Measurements from ENCODE around the gene MMP25. TPM values are rescaled to one million over a fixed set of nuclear protein-coding genes. Genes with fewer than 3 reads are reported as not detected.

The MMP25 gene
- total and polyA plus RNA-seq, 9 of the 15 experiments (the other 6 are each of a cell fraction or from before 2014, with no cell fraction given) = 0.03 to 0.04 TPM; not detected in 7

DNA sequence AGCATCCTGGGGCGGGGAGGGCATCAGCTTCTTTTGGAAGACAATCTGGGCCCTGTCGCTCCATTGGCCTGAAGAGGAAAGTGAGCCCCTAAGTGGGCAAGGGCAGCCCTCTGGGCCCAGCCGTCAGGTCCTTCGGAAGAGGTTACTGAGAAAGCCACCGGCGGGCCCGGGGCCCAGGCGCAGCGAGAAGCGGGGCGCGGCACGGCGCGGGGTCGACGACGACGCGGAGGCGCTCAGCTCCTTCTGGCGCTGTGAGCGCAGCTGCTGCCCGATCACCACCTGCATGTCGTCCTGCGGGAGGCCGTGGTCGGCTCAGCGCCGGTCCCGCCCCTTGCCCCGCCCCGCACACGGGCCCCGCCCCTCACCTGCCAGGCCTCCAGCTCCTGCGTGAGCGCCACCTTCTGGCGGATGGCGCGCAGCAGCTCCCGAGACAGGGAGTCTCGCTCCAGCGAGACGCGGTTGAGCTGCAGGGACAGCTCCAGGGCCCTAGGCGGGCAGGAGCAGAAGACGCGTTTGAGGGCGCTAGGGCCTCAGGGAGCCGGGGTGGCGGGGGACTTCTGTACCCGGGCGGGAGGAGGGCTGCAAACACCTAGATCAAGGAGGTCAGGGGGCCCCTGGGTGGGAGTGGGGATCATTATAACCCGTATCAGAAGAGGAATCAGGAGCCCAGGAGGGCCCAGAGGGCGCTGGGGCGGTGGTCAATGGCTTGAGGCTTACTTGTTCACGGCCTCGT lies 18.2 kb upstream of the MMP25 start (continued):
- TF ChIP-seq JUND (IDR thresholded peaks at IDR 0.05; ENCODE audit: borderline replicate concordance, low read depth, low read length) (peak; percentile 64), JUND (tag; IDR thresholded peaks at IDR 0.05; ENCODE audit: borderline replicate concordance, low read depth, low read length) (no peak; the same call in 2 of the 3 replicates), HDGF (IDR thresholded peaks at IDR 0.05) (no peak), BMI1 (IDR thresholded peaks at IDR 0.05; ENCODE audit: low read length) (no peak), KAT8 (IDR thresholded peaks at IDR 0.05; ENCODE audit: low read depth) (no peak), FOS (IDR thresholded peaks at IDR 0.05; ENCODE audit: extremely low read depth, insufficient read length) (no peak), NBN (IDR thresholded peaks at IDR 0.05; ENCODE audit: low read depth) (no peak), NFIX (CRISPR knock-in tag; IDR thresholded peaks at IDR 0.05; ENCODE audit: low read depth) (no peak), ZNF174 (CRISPR knock-in tag; IDR thresholded peaks at IDR 0.05) (no peak), ZNF589 (CRISPR knock-in tag; IDR thresholded peaks at IDR 0.05; ENCODE audit: low read depth) (no peak), BRCA1 (IDR thresholded peaks at IDR 0.05) (no peak), BRCA1 (CRISPR knock-in tag; IDR thresholded peaks at IDR 0.05) (no peak), PRPF4 (IDR thresholded peaks at IDR 0.05; ENCODE audit: insufficient read depth, low read depth, low read length, poor library complexity, severe bottlenecking) (no peak), SMARCE1 (IDR thresholded peaks at IDR 0.05) (no peak)
- TF ChIP-seq, protein P1, sequence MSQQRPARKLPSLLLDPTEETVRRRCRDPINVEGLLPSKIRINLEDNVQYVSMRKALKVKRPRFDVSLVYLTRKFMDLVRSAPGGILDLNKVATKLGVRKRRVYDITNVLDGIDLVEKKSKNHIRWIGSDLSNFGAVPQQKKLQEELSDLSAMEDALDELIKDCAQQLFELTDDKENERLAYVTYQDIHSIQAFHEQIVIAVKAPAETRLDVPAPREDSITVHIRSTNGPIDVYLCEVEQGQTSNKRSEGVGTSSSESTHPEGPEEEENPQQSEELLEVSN (IDR thresholded peaks at IDR 0.05; ENCODE audit: borderline replicate concordance in 1 of 2, extremely low read depth in 1 of 2, insufficient read depth in 1 of 2, insufficient read length in 1 of 2, low read depth in 1 of 2, low read length in 1 of 2, poor library complexity in 1 of 2, severe bottlenecking in 1 of 2) = peak in 1 of 2 experiments; percentile 56
- TF ChIP-seq, protein P2, sequence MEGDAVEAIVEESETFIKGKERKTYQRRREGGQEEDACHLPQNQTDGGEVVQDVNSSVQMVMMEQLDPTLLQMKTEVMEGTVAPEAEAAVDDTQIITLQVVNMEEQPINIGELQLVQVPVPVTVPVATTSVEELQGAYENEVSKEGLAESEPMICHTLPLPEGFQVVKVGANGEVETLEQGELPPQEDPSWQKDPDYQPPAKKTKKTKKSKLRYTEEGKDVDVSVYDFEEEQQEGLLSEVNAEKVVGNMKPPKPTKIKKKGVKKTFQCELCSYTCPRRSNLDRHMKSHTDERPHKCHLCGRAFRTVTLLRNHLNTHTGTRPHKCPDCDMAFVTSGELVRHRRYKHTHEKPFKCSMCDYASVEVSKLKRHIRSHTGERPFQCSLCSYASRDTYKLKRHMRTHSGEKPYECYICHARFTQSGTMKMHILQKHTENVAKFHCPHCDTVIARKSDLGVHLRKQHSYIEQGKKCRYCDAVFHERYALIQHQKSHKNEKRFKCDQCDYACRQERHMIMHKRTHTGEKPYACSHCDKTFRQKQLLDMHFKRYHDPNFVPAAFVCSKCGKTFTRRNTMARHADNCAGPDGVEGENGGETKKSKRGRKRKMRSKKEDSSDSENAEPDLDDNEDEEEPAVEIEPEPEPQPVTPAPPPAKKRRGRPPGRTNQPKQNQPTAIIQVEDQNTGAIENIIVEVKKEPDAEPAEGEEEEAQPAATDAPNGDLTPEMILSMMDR (IDR thresholded peaks at IDR 0.05 in 2 of 3, conservative IDR thresholded peaks at IDR 0.05 in 1 of 3; ENCODE audit: insufficient read depth in 2 of 3, low read depth in 1 of 3, low read length in 3 of 3) = peak; percentile 61 to 96 (median 91); a peak in 5 of 6 replicates
- TF ChIP-seq, protein P3, sequence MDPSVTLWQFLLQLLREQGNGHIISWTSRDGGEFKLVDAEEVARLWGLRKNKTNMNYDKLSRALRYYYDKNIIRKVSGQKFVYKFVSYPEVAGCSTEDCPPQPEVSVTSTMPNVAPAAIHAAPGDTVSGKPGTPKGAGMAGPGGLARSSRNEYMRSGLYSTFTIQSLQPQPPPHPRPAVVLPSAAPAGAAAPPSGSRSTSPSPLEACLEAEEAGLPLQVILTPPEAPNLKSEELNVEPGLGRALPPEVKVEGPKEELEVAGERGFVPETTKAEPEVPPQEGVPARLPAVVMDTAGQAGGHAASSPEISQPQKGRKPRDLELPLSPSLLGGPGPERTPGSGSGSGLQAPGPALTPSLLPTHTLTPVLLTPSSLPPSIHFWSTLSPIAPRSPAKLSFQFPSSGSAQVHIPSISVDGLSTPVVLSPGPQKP (CRISPR knock-in tag; IDR thresholded peaks at IDR 0.05) = no peak
- TF ChIP-seq, protein P4, sequence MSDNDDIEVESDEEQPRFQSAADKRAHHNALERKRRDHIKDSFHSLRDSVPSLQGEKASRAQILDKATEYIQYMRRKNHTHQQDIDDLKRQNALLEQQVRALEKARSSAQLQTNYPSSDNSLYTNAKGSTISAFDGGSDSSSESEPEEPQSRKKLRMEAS (CRISPR knock-in tag; IDR thresholded peaks at IDR 0.05) = peak; percentile 68
- TF ChIP-seq, protein P5, sequence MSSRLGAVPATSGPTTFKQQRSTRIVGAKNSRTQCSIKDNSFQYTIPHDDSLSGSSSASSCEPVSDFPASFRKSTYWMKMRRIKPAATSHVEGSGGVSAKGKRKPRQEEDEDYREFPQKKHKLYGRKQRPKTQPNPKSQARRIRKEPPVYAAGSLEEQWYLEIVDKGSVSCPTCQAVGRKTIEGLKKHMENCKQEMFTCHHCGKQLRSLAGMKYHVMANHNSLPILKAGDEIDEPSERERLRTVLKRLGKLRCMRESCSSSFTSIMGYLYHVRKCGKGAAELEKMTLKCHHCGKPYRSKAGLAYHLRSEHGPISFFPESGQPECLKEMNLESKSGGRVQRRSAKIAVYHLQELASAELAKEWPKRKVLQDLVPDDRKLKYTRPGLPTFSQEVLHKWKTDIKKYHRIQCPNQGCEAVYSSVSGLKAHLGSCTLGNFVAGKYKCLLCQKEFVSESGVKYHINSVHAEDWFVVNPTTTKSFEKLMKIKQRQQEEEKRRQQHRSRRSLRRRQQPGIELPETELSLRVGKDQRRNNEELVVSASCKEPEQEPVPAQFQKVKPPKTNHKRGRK (tag; IDR thresholded peaks at IDR 0.05) = no peak

All from K562 (cell line).